Measurements from ENCODE around the gene UPB1. TPM values are rescaled to one million over a fixed set of nuclear protein-coding genes. Genes with fewer than 3 reads are reported as not detected.
A peak's percentile ranks its signal among the peaks of the same experiment; 100 is the strongest.

The UPB1 gene
- total RNA-seq, 2 donors from 2014 or later: 0.05 to 5.0 TPM

DNA sequence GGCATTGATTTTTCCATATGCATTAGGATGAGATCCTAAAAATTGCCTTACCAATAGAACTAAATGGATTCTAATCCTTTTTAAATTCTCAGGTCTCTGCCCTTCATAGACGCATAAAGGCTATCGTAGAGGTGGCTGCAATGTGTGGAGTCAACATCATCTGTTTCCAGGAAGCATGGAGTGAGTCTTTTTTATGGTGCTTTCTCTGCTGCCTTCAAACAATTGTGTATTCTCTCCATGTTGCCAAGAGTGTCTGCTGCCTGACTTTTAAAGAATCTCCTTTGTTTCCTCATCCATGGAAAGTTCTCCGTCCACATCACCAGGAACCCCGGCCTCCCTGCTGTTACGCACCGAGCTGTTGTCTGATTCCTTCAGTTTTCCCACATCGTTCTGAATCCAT, 6.9 kb downstream of the UPB1 start:
- no peaks in the 10 kb centered on the region for H3K27me3 ChIP-seq (replicated peaks; ENCODE audit: insufficient read depth)
- no peaks in the 10 kb centered on the region for H3K36me3 ChIP-seq
- H3K27ac ChIP-seq: no peak overlapping the region
- H3K9me3 ChIP-seq: no peaks in the 10 kb centered on the region
- no peak for DNase-seq (ENCODE audit: low spot score)
- H3K4me1 ChIP-seq (replicated peaks): no peaks in the 10 kb centered on the region
- WGBS: 78% methylated on average over 7 of the region's 7 CpGs
- intact Hi-C loops (cut with DNase I): loop anchor here (5.0 kb wide), 2 partner anchors 80 to 175 kb away; no protein-coding TSS in a partner anchor
- no peak overlapping the region for H3K4me3 ChIP-seq
- TF ChIP-seq, protein P1, sequence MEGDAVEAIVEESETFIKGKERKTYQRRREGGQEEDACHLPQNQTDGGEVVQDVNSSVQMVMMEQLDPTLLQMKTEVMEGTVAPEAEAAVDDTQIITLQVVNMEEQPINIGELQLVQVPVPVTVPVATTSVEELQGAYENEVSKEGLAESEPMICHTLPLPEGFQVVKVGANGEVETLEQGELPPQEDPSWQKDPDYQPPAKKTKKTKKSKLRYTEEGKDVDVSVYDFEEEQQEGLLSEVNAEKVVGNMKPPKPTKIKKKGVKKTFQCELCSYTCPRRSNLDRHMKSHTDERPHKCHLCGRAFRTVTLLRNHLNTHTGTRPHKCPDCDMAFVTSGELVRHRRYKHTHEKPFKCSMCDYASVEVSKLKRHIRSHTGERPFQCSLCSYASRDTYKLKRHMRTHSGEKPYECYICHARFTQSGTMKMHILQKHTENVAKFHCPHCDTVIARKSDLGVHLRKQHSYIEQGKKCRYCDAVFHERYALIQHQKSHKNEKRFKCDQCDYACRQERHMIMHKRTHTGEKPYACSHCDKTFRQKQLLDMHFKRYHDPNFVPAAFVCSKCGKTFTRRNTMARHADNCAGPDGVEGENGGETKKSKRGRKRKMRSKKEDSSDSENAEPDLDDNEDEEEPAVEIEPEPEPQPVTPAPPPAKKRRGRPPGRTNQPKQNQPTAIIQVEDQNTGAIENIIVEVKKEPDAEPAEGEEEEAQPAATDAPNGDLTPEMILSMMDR (IDR thresholded peaks at IDR 0.05): no peak
- TF ChIP-seq POLR2AphosphoS5 (IDR thresholded peaks at IDR 0.05) (no peak), POLR2A (IDR thresholded peaks at IDR 0.05) (no peak)

- Histone ChIP-seq H3K36me3 (no peaks in the 10 kb centered on the region), H3K4me1 (replicated peaks) (no peaks in the 10 kb centered on the region), H3K27ac (no peak overlapping the region), H3K4me3 (no peak overlapping the region), H3K9me3 (no peaks in the 10 kb centered on the region), H3K27me3 (replicated peaks; ENCODE audit: insufficient read depth) (no peaks in the 10 kb centered on the region)
- DNase-seq (ENCODE audit: low spot score): no peak
- WGBS: 89% methylated on average over 1 of the region's 1 CpG
- TF ChIP-seq POLR2AphosphoS5 (IDR thresholded peaks at IDR 0.05) (no peak), POLR2A (IDR thresholded peaks at IDR 0.05) (no peak)
- TF ChIP-seq, protein P1 (IDR thresholded peaks at IDR 0.05): no peak
- intact Hi-C loops (cut with DNase I): loop anchor here (5.0 kb wide), 2 partner anchors 80 to 175 kb away; no protein-coding TSS in a partner anchor
These were observed 7.4 kb downstream of the UPB1 start for GRCh38 chr22:24502541-24502940.

- no peak for TF ChIP-seq POLR2A (IDR thresholded peaks at IDR 0.05)
- TF ChIP-seq, protein P1 (IDR thresholded peaks at IDR 0.05): peak in 3 of 4 experiments; percentile 52 to 63 (median 61)
- H3K4me1 ChIP-seq (replicated peaks): no peaks in the 10 kb centered on the region
- no peaks in the 10 kb centered on the region for H3K36me3 ChIP-seq
- intact Hi-C loops (cut with DNase I): loop anchor here (5.0 kb wide), 2 partner anchors 81 to 176 kb away; no protein-coding TSS in a partner anchor
- 79% methylated on average over 7 of the region's 7 CpGs for WGBS
- H3K4me3 ChIP-seq: no peak overlapping the region
- no peak overlapping the region for H3K27ac ChIP-seq
- peak; percentile 33 for DNase-seq (ENCODE audit: low spot score)
- H3K27me3 ChIP-seq (replicated peaks; ENCODE audit: insufficient read depth): no peaks in the 10 kb centered on the region
- H3K9me3 ChIP-seq: no peaks in the 10 kb centered on the region
These were observed 8.2 kb downstream of the UPB1 start for GRCh38 chr22:24503137-24503842.

DNA sequence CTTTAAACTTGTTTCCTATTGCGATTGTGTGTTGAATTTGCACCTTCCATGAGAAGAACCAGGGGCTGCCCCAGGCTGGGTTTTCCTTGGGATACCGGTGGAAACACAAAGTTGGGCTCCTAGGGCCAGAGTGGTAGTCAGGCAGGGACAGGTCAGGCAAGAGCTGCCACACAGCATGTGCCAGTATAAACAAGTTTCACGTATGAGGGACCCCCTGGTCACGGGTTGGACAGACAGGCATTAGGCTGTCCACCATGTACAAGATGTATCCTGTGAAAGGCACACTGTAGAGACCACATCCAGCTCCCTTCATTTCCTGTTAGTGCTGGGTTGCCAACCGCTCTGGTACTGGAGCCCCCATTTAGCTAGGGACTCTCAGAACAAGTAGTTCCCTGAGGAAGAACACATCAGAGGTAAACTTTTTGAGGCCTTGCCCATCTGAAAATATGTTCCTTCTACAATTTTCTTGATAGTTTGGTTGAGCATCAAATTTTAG, 8.8 kb downstream of the UPB1 start:
- intact Hi-C loops (cut with DNase I): loop anchor here (5.0 kb wide), 2 partner anchors 82 to 177 kb away; no protein-coding TSS in a partner anchor
- Histone ChIP-seq H3K9me3 (no peaks in the 10 kb centered on the region), H3K27me3 (replicated peaks; ENCODE audit: insufficient read depth) (no peaks in the 10 kb centered on the region), H3K27ac (no peak overlapping the region), H3K4me1 (replicated peaks) (no peaks in the 10 kb centered on the region), H3K36me3 (no peaks in the 10 kb centered on the region), H3K4me3 (no peak overlapping the region)
- TF ChIP-seq, protein P1 (IDR thresholded peaks at IDR 0.05): no peak
- no peak for TF ChIP-seq POLR2AphosphoS5 (IDR thresholded peaks at IDR 0.05)
- no peak for TF ChIP-seq POLR2A (IDR thresholded peaks at IDR 0.05)
- no peak for DNase-seq (ENCODE audit: low spot score)
- 90% methylated on average over 5 of the region's 5 CpGs for WGBS

Data from prostate gland (tissue), 2 donors.